GM23248 (cell line): ENCODE measurements around the gene PKD2L1.

Source experiments
- EZH2 ChIP-seq: fragments of 200-600 bp; sonication (generic); IDR thresholded peaks from 2 replicates; pipeline ENCODE4 v1.6.1; 2018; ENCODE audit warnings: antibody characterized with exemption, mild to moderate bottlenecking; ENCODE audit not compliant: insufficient read depth, poor library complexity, severe bottlenecking
- EZH2phosphoT487 ChIP-seq: fragments of 200-600 bp; sonication (generic); IDR thresholded peaks from 2 replicates; pipeline ENCODE4 v1.6.1; 2018; ENCODE audit warnings: antibody characterized with exemption, moderate library complexity, mild to moderate bottlenecking, low read depth; ENCODE audit not compliant: insufficient read depth

GRCh38 chr10:100342627-100342972 lies 12.6 kb upstream of the PKD2L1 start:
- TF ChIP-seq EZH2 (no peak), EZH2phosphoT487 (no peak)
